Activated gamma-delta T cell (primary cell): Measurements from ENCODE around the gene TBC1D24.
"Not testable (repeated sequence)": the region's sequence is repeated elsewhere in the genome, so short reads cannot be mapped to it uniquely, and the experiment has no call there.

Experiments
- DNase-seq: peaks from one replicate; lab custom pipeline; 2025; lab: John Stamatoyannopoulos, UW
- total RNA-seq, 2 donors: gene quantifications; one replicate each; lab custom pipeline; 2026; lab: John Stamatoyannopoulos, UW

Gene TBC1D24
- 22.2 to 40.8 reads per million in 2 donors for total RNA-seq

- peak; percentile 76 for DNase-seq
Measured at GRCh38 chr16:2474877-2475412, at the start of gene TBC1D24. TSS of gene TBC1D24 (plus strand) at chr16:2475127. CDS start at chr16:2496149, 21,022 bp downstream.

- DNase-seq, result no peak
Measured at GRCh38 chr16:2425825-2426430, 49.0 kb upstream of the TBC1D24 start.

DNA sequence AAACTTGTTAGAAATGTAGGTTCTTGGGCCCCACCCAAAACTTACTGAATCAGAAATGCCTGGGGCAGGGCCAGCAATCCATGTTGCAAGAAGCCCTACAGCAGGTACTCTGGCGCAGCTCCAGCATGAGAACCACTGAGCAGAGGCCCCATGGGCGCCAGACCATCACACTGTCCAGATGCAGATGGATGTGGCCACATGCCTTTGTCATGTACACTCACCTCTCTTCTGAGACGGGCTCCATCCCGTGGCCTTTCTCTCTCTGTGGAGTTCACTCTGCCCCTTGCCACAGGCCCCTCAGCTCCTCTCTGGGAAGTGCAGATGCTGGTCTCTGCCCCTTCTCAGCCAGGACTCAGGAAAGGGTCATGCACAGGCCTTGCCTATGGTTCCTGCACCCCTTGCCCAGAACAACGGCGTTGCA is 48.0 kb upstream of the TBC1D24 start:
- DNase-seq, result no peak

- DNase-seq, result no peak
Measured at GRCh38 chr16:2427526-2427925, 47.4 kb upstream of the TBC1D24 start.

DNA sequence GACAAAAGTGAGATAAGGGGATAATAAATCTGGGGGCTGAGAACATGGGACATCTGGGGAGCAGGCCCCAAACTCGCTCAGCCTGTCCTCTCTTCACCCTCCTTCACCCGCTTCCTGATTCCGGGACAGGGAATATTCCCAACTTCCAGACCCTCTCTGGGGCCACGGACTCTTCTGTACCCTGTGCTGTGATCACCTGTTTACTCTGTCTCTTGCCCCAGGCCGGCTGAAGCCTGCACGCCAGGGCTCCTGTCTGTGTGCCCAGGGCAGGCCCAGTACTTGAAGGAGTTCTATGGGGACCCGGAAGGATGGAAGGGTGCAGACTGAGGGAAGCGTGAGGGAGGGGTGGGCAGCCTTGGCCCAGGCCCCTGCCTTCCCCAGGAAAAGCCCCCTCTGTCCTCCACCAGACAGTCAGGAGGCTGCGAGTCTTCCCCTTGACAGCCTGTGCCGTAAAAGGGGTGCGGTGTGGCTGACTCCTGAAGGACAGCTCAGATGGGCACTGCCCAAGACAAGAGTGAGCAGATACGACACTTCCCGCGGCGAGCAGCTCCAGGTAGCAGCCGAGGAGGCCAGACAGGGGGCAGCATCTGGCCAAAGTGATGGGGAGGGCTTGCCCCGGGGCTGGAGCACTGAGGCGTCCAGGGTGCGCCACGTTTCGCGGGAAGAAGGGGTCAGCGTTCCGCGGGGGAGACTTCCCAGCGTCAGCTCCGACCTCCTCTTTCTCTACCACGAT is 46.7 kb upstream of the TBC1D24 start:
- no peak for DNase-seq

GRCh38 chr16:2428784-2429033 is 46.2 kb upstream of the TBC1D24 start:
- no peak for DNase-seq

DNA sequence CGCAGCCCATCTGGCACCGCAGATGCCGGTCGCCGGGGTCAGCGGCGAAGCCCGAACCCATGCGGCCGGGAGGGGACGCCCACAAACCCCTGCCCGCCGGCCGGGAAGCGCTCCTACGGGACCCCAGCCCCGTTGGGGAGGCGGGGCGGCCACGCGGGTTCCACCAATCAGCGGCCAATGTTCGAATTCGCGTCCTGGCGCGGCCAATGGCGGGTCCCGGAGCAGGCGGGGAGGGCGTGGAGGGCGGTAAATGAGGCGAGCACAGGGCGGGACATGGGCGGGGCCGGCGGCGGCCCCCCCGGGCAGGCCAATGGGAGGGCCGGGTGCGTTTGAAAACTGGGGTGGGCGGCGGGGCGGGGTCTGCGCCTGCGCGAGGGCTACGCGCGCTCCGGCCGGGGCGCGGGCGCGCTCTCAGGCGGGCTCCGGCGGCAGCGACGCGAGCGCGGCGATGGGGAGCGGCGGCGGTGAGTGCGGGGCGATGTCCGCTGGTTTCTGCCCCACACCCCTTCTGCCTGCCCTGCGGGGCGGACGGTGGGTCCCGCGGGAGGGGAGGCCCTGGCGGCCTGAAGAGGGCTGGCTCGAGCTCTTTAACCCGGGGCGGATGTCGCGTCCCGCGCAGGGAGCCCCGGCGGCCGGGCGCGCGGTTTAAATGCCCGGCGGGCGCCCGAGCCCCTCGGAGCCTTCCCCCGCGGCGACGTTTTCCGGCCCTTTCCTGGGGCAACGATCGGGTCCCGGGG is 45.7 kb upstream of the TBC1D24 start, which contains the start of gene CCNF:
CCNF (plus strand) TSS at position 414 of the 737 bp plus-strand sequence; CDS start at position 449, 35 bp downstream.
- peak; percentile 97 for DNase-seq

GRCh38 chr16:2429771-2430663 is 44.9 kb upstream of the TBC1D24 start:
- DNase-seq, result no peak

- DNase-seq, result no peak
Measured at GRCh38 chr16:2432286-2432685, 42.6 kb upstream of the TBC1D24 start.

DNA sequence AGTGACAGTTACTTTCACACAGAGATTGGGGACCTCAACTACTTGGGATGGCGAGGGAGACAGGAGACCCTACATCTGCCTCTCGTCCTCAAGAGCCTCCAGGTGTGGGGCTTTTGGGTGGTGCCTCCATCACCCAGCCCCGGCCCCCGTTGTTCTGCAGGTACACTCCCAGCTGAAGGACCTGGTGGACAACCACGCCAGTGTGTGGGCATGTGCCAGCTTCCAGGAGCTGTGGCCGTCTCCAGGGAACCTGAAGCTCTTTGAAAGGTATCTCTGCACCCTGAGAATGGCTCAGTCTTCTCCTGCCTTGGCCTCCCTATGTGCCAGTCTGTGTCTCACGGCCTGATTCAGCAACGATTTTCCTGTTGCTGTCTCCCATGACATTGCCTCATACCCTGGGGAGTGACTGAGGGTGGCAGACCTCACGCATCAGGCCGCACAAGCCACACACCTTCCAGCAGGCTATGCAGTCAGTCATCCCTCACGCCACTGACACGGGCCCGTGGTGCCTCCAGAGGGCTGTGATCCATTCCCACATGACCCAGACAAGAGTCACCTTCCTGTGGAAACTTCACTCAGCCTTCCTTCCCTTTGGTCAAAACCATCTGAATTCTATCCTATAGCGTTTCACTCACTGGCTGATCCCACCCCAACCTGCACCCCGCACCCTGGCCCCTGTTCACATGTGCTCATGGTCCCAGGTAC is 42.0 kb upstream of the TBC1D24 start:
- DNase-seq, result no peak

- DNase-seq, result not testable (repeated sequence)
Measured at GRCh38 chr16:2435236-2435635, 39.7 kb upstream of the TBC1D24 start.

- no peak for DNase-seq
Measured at GRCh38 chr16:2436110-2436509, 38.8 kb upstream of the TBC1D24 start.

DNA sequence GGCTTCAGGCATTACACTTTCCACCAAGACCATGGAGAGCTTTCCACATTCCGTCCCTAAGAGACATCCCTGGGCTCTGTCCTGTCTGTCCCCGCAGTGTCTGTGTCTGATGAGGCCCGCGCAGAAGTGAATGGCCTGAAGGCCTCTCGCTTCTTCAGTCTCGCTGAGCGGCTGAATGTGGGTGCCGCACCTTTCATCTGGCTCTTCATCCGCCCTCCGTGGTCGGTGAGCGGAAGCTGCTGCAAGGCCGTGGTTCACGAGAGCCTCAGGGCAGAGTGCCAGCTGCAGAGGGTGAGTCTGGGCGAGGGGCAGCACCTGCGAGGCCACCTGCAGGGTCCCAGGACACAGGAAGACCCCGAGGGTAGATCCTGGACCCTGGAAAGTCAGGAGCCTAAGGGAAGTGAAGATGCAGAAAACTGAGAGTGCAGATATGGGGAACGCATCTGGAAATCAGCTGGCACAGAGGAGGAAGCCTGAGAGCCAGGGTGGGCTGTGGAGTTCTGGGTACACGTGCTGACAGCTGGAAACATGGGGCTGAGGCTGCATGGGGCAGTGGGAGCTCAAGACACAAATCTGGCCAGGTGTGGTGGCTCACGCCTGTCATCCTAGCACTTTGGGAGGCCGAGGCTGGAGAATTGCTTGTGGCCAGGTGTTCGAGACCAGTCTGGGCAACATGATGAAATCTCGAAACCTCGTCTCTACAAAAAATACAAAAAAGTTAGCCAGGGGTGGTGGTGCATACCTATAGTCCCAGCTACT is 37.7 kb upstream of the TBC1D24 start:
- DNase-seq, result no peak

- no peak for DNase-seq
Measured at GRCh38 chr16:2438121-2438520, 36.8 kb upstream of the TBC1D24 start.

DNA sequence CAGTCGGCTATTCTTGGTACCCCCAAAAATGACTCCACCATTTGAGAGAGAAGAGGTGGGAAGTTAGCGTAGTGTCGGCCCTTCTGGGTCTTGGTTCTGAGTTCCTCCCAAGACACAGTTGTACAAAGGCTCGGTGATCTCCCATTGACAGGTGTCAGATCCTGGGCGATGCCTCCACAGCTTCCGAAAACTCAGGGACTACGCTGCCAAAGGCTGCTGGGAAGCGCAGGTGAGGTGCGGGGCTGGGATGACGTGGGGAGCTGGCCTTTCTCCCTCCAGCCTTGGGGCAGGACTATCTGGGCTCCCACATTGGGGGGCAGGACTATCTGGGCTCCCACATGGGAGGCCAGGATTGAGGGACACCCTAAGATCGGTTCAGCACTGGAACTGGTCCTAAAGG is 35.3 kb upstream of the TBC1D24 start:
- DNase-seq, result no peak

DNA sequence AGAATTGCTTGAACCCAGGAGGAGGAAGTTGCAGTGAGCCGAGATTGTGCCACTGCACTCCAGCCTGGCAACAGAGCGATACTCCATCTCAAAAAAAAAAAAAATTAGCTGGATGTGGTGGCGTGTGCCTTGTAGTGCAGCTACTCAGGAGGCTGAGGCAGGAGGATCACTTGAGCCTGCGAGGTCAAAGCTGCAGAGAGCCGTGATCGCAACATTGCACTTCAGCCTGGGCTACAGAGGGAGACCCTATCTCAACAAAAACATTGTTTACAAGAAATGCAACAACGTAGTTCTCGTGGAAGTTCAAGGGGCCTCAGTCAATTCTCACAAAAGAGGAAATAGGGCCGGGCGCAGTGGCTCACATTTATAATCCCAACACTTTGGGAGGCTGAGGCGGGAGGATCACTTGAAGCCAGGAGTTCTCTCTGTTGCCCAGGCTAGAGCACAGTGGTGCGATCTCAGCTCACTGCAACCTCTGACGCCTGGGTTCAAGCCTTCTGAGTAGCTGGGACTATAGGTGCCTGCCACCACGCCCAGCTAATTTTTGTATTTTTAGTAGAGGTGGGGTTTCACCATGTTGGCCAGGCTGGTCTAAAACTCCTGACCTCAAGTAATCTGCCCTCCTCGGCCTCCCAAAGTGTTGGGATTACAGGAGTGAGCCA is 33.7 kb upstream of the TBC1D24 start:
- DNase-seq, result not testable (repeated sequence)

- no peak for DNase-seq
Measured at GRCh38 chr16:2443555-2443954, 31.4 kb upstream of the TBC1D24 start.

DNA sequence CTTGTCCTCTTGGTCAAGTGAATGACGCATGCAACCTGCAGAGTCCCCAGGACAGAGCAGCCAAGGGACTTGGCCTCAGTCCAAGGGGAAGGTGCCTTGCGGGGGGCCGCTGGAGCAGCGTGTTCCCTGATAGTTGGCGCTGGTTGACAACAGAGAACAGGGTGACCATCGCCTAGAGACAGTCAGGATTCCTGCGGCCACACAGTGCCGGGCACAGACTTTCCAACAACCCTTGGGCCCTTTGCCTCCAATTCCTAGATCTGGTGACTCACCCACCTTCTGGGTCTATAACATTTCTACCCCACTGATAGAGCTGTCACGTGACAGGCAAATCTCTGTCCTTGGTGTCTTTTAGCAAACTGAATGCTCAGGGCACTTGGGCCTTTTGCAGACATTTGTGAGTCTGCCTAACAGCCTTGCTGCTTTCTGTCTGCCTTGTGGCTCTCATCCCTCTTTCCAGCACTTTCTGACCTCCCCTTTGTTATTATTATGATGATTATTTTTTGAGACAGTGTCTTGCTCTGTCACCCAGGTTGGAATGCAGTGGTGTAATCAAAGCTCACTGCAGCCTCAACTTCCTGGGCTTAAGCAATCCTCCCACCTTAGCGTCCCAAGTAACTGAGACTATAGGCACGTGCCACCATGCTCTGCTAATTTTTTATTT is 26.9 kb upstream of the TBC1D24 start:
- DNase-seq, result no peak

GRCh38 chr16:2449118-2449517 is 25.8 kb upstream of the TBC1D24 start:
- no peak for DNase-seq
